NB4 (cell line): ENCODE measurements around the gene DAGLA.
A peak's percentile ranks its signal among the peaks of the same experiment; 100 is the strongest.

Source experiments
- DNase-seq: peaks from one replicate; pipeline ENCODE4 v3.0.0; 2010; ENCODE audit warnings: low read depth
- H3K4me3 ChIP-seq: one replicate; pipeline ENCODE4 v1.5.1; 2011; ENCODE audit warnings: mild to moderate bottlenecking, low read depth, low read length, moderate library complexity
- MAX ChIP-seq: IDR thresholded peaks from 2 replicates; pipeline ENCODE4 v1.6.1; 2011; ENCODE audit warnings: low read depth, low read length
- MYC ChIP-seq: IDR thresholded peaks from 2 replicates; pipeline ENCODE4 v1.6.1; 2011; ENCODE audit warnings: low read depth, low read length
- POLR2A ChIP-seq: IDR thresholded peaks from 2 replicates; pipeline ENCODE4 v1.6.1; 2011; ENCODE audit warnings: mild to moderate bottlenecking; ENCODE audit not compliant: insufficient read length; ENCODE audit errors: extremely low read depth
- TF ChIP-seq, protein P1 (sequence below): IDR thresholded peaks from one replicate; pipeline ENCODE4 v1.5.1; 2012; ENCODE audit warnings: low read depth, low read length

DAGLA gene

DNA sequence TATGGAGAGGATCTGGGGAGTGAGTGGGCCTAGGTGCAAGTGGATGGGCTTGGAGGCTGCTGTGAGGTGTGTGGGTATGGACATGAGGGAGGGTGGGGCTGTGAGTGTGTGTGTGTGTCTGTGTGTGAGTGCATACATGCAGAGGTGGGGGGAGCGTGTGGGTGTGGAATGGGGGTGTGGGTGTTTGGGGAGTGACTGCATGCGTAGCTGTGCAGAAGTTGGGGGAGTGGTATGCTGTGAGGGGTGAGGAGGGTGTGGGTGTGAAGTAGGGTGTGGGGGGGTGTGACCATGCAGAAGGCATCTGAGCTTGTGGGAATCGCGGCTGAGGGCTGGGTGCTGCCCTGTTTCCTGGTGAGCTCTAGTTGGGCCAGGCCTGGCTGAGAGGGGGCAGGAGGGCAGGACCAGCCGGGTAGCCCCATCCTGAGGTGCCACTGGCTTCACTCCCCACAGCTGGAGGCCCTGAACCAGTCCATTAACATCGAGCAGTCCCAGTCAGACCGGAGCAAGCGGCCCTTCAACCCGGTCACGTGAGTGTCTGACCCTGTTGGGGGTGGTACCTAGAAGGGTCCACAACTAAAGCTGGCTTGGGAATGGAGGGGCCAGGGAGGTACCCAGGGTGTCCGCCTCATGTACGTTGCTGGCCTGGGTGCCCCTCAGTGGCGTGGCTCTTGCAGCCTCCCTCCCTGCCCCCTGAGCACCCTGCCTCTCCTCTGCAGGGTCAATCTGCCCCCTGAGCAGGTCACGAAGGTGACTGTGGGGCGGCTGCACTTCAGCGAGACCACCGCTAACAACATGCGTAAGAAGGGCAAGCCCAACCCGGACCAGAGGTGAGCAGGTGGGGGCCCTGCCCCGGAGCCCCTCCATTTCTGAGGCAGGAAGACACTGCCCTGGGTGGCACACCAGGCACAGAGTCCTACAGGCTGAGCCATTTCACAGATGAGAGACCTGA, 95.7 kb downstream of the DAGLA start:
- peak; percentile 43 for DNase-seq
- no peak for TF ChIP-seq MAX
- TF ChIP-seq POLR2A = no peak
- TF ChIP-seq, protein P1, sequence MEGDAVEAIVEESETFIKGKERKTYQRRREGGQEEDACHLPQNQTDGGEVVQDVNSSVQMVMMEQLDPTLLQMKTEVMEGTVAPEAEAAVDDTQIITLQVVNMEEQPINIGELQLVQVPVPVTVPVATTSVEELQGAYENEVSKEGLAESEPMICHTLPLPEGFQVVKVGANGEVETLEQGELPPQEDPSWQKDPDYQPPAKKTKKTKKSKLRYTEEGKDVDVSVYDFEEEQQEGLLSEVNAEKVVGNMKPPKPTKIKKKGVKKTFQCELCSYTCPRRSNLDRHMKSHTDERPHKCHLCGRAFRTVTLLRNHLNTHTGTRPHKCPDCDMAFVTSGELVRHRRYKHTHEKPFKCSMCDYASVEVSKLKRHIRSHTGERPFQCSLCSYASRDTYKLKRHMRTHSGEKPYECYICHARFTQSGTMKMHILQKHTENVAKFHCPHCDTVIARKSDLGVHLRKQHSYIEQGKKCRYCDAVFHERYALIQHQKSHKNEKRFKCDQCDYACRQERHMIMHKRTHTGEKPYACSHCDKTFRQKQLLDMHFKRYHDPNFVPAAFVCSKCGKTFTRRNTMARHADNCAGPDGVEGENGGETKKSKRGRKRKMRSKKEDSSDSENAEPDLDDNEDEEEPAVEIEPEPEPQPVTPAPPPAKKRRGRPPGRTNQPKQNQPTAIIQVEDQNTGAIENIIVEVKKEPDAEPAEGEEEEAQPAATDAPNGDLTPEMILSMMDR = no peak
- no peak for TF ChIP-seq MYC
- H3K4me3 ChIP-seq = no peak overlapping the region

- no peak for TF ChIP-seq POLR2A
- TF ChIP-seq, protein P1 = peak; percentile 97
- no peak for TF ChIP-seq MAX
- peak; percentile 53; the same call in 1 of the 2 replicates for TF ChIP-seq MYC
- DNase-seq = peak; percentile 89
- no peak overlapping the region for H3K4me3 ChIP-seq
Observed at GRCh38 chr11:61776561-61777075, 96.4 kb downstream of the DAGLA start.

DNA sequence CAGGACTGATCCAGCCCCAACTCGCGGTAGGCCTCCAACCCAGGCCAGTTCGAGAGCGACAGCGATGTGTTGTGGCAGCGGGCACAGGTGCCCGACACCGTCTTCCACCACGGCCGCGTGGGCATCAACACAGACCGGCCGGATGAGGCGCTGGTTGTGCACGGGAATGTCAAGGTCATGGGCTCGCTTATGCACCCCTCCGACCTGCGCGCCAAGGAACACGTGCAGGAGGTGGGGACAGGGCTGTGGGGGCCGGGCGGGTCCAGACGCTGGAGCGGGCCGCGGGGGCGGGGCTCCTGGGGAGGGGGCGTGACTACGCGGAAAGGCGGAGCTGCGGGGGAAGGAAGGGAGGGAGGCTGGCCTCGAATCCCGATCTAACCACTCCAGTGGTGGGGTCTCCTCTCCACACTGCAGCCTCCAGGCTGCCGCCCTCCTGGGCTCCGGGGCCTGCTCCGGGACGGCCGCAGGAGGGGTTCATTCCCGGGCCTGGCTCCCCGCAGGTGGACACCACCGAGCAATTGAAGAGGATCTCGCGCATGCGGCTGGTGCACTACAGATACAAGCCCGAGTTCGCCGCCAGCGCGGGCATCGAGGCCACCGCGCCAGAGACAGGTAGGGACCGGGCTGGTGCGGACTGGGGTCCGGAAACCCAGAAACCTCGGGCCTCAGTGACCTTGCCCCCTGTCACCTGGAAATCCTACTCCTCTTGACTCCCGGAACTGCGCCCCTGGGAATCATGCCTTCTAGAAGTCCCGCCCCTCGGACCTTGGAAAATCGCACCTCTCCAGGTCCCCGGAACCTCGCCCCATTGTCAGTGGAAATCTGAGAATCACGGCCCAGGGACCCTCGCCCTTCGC, 97.3 kb downstream of the DAGLA start:
- TF ChIP-seq, protein P1 = no peak
- no peak for TF ChIP-seq MAX
- TF ChIP-seq POLR2A = no peak
- TF ChIP-seq MYC = no peak
- no peak overlapping the region for H3K4me3 ChIP-seq
- no peak for DNase-seq

DNA sequence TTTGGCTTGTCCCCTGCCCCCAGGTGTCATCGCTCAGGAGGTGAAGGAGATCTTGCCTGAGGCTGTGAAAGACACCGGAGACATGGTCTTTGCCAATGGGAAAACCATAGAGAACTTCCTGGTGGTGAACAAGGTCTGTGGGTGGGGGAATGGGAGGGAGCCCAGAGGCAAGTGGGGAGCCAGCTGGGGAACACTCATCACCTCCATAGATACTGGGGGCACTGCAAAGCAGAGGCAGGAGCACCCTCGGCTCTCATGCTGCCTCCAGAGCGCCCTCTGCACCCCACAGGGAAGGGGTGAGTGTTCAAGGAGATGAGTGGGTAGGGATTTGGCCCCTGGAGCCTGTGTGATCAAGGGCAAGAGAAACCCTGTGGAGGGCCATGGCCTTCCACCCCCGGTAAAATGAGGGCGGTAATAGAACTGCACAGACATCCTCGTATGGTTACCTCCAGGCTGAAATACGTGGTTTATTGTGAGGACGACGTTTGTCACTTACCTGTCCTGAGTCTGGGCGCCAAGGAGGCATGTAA, 98.2 kb downstream of the DAGLA start:
- TF ChIP-seq, protein P1 = no peak
- no peak for TF ChIP-seq MYC
- no peak for TF ChIP-seq MAX
- TF ChIP-seq POLR2A = no peak
- H3K4me3 ChIP-seq = no peak overlapping the region
- DNase-seq = no peak

GRCh38 chr11:61778920-61779650, 98.9 kb downstream of the DAGLA start:
- no peak for DNase-seq
- TF ChIP-seq POLR2A (no peak), MAX (no peak), MYC (no peak)
- TF ChIP-seq, protein P1 = no peak
- no peak overlapping the region for H3K4me3 ChIP-seq
